SK-N-MC (cell line): ENCODE results near the gene CMTR1.

Experiments
- EZH2 ChIP-seq: fragments of 200-600 bp; sonication (generic); IDR thresholded peaks from one replicate; pipeline ENCODE4 v1.6.1; 2017; ENCODE audit warnings: antibody characterized with exemption
- FOXP2 ChIP-seq: optimal IDR thresholded peaks from 2 replicates; pipeline ENCODE3; 2011; ENCODE audit warnings: mild to moderate bottlenecking, moderate library complexity; ENCODE audit not compliant: insufficient read depth; ENCODE audit errors: extremely low read length, control extremely low read depth
- POLR2AphosphoS5 ChIP-seq: IDR thresholded peaks from 2 replicates; pipeline ENCODE4 v1.6.1; 2012; ENCODE audit warnings: mild to moderate bottlenecking, low read depth, low read length, borderline replicate concordance

- TF ChIP-seq EZH2: no peak
- TF ChIP-seq POLR2AphosphoS5: no peak
- no peak for TF ChIP-seq FOXP2
These were observed 27.2 kb downstream of the CMTR1 start for GRCh38 chr6:37459981-37460800.
